ENCODE results near the gene SLC2A8.
A peak's percentile ranks its signal among the peaks of the same experiment; 100 is the strongest.

SLC2A8 gene

DNA sequence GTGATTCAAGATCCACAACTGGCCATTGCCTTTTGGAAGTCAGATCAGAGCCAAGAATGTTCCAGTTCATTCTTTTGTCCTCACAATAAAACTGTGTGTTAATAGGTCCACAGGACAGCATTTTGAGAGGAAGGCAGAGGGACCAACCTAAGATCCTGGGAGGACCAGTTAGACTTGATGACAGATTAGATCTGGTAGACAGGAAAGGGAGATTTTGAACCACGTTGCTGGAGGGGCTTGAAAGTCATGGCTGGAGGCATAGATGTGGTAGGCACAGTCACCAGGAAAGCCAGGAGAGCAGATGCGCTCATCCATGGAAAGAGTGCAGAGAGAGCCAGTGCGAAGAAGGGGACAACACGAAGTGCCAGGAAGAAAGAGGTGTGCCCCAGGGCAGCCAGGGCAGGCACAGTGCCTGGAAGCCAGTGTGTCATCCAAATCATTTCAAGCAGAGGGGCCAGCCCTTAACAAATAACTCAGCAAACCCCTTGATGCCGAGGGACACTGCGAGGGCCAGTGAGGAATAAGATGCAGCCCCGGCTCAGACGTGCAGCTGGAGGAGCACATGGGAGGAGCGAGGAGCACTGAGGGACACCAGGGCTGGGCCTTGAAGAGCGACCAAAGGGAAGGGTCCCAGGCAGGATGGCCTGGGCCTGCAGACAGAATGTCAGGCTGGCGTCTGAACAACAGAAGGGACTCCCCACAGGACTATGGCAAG lies 12.8 kb upstream of the SLC2A8 start:
- DNase-seq, result no peak

DNA sequence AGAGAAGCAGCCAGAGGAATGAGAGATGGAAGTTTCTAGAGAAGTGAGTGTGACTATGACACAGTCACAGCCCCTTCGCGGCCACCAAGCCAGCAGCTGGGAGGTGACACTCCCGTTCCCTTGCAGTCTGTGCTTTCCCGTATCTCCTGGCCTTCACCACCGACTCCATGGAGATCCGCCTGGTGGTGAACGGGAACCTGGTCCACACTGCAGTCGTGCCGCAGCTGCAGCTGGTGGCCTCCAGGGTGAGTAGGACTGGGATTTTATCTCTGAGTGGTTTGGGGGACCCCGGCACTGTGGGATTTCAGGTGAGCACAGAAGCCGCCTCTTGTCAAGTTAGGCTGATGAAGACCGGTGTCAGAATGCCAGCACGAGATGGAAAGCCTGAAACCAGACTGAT lies 12.1 kb upstream of the SLC2A8 start:
- no peak for DNase-seq

DNA sequence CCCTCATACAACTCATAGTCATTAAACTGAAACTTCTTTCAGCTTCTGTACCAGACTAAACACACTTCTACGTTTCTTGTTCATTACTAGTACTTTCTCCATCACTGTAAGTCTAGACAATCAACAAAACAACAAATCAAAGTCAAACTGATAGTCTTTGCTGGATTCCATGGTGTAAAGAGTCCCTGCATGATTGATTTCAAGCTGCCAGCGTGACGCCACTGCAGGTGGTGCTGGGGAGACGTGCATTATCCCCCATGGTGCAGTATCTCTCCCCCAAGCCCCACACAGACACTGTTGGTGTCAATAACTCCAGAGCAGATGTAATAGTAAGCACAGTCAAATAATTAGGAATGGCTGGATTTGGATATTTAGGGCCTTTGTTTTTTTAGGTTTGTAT lies 10.7 kb upstream of the SLC2A8 start:
- DNase-seq, result no peak

DNA sequence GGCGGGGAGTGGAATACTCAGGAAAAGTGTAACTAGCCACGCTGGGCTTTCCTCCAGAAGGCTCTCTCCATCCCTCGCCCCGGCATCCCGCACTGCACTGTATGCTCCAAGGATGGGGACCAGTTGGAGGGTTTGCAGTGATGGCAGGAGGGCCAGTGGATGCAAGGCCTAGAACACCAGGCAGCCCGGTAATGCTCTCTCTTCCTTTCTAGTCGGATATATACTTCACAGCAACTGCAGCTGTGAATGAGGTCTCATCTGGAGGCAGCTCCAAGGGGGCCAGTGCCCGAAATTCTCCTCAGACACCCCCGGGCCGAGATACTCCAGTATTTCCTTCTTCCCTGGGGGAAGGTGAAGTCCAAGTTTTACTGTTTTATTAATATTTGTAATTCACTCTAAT lies 10.0 kb upstream of the SLC2A8 start:
- no peak for DNase-seq

DNA sequence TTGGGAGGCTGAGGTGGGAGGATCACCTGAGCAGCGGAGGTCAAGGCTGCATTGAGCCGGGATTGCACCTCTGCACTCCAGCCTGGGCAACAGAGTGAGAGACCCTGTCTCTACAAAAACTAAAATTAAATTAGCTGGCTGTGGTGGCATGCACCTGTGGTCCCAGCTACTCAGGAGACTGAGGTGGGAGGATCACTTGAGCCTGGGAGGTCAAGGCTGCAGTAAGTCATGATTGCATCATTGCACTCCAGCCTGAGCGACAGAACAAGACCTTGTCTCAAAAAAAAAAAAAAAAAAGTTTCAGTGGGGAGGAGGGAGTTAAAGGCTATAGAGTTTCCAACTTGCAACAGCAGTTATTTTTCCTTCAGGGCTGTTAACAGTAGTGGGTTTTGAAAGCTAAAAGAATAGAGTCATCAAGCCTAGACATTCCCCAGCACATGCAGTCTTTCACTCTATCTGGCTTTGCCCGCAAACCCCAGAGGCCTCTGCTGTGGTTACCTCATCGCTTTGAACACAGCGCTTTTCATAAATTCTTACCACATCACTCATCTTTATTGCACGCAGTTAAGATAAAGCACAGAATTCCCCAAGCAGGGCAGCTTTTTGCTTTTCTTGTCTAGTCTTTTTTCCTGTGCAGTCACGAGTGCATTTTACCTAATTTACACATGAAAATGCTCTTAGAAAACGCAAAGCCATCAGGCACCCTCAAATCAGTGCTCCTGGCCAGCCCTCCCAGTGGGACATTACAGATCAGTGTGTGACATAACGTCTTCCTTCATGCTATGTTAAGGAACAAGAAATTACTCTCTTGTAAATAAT lies 8.7 kb upstream of the SLC2A8 start:
- peak; percentile 81 to 87 for DNase-seq

DNA sequence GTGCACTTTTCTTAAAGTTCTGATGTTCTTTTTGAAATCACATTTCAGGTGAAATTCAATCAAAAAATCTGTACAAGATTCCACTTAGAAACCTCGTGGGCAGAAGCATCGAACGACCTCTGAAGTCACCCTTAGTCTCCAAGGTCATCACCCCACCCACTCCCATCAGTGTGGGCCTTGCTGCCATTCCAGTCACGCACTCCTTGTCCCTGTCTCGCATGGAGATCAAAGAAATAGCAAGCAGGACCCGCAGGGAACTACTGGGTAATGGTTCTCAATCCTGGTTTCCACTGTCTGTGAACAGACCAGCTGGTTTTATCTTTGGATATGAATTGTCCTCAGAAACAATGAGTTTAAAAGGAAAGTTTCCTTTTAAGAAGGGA lies 8.1 kb upstream of the SLC2A8 start:
- DNase-seq, result peak in 1 of 2 experiments; percentile 18

- DNase-seq, result no peak
Observed at GRCh38 chr9:127389381-127390247, 7.4 kb upstream of the SLC2A8 start.

- DNase-seq, result no peak
Observed at GRCh38 chr9:127390248-127390545, 6.8 kb upstream of the SLC2A8 start.

DNA sequence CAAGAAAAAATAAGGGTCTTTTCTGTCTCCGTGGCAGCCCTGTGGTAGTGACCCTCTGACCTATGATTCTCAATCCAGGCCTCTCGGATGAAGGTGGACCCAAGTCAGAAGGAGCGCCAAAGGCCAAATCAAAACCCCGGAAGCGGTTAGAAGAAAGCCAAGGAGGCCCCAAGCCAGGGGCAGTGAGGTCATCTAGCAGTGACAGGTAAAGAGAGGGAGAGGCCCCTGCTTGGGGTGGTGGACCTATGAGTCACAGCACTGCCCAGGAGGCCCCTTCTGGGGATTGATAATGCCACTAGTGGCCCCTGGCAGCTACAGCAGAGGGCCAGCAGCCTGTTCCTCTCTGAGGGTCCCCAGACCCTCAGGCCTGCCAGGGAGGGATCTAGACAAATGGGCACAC lies 6.4 kb upstream of the SLC2A8 start:
- DNase-seq, result no peak

DNA sequence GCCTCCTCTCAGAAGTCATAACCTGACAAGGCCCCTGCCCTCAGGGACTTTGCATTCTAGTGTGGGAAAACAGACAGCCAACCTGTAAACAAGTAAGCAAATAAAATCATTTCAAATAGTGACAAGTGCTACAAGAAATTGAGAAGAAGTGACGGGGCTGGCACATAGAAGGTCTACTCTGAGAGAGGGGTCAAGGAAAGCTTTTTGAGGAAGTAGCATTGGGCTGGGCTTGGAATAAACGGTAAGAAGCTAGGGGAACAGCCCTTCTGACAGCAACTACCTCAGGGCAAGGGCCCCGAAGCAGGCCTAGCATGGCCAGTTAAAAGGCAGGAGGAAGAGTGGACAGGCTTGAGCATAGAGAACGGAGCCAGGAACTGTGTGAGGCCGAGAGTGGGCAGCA lies 4.8 kb upstream of the SLC2A8 start:
- no peak for DNase-seq

GRCh38 chr9:127392976-127393375 lies 4.0 kb upstream of the SLC2A8 start:
- no peak for DNase-seq

DNA sequence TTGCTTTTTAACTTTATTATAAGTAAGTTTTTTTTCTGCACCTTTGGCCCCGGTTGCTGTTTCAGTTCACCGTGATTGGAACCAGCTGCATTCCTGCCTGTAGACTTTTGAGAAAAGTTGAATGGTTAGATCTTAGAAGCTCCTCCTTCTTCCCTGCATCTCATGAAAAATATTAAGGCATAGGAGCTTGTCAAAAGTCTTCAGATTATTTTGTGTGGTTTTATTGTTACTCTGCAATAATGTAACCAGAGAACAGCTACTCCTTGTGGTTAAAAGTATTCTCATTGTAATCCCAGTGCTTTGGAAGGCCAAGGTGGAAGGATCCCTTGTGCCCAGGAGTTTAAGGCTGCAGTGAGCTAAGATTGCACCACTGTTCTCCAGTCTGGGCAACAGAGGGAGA lies 3.3 kb upstream of the SLC2A8 start:
- DNase-seq, result no peak

- DNase-seq, result no peak
Observed at GRCh38 chr9:127395497-127396252, 1.3 kb upstream of the SLC2A8 start.

DNA sequence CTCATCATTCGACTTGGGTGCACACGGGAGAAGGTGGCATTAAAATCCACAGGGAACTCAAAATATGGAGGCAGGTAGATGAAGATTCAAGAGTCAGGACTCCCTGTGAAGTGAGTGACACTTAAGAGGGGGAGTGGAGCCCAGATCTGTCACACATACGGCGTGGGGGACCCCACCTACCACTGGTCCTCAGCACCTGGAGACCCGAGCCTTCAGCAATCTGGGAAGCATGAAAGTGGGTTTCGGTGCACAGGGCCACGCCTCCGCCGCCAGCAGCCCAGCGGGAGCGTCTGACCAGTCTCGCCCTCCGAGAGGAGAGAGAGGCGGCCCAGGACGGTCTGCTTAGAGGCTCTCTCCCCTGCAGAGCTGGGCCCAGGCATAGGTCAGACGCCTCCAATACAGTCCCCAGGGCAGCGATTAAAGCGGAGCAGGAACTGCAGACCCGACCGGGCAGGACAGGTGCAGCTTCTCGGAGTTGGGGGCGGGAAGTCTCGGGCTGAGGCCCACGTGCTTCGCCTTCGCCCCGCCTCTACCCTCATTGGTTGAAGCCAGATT lies 639 bp upstream of the SLC2A8 start:
- DNase-seq, result no peak

- peak; percentile 23 to 42 for DNase-seq
Observed at GRCh38 chr9:127397646-127398274, 791 bp downstream of the SLC2A8 start.

- no peak for DNase-seq
Observed at GRCh38 chr9:127398275-127398647, 1.3 kb downstream of the SLC2A8 start.

DNA sequence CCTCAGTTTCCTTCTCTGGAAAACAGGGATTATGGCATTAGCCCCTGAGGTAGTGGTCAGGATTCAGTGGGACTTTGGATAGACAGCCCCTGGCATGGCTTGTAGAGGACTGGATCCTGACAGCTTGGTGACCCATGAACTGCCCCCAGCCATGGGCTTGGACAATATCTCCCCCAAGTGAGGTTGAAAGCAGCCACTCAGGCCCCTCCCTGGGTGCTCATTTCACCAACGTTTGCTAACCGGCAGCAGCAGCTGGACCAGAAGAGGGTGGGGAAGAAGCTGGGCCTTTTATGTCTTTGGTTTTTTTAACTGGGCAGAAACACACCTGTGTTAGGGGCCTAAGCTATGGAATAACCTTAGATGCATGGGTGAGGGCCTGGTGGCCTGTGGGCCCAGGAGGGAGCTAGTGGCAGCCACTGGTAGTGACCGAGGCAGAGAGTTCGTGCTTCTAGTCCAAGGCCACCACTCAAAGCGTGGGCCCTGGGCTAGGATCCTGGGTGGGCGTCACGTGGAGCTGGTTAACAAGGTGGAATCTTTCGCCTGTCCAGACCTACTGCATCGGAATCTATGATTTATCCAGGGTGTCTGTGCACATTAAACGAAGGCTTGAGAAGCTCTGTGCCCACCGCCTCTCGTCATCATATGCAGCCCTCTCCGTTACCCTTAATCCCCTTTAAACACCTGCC lies 1.9 kb downstream of the SLC2A8 start:
- no peak for DNase-seq

- no peak for DNase-seq
Observed at GRCh38 chr9:127399736-127400269, 2.8 kb downstream of the SLC2A8 start.

DNA sequence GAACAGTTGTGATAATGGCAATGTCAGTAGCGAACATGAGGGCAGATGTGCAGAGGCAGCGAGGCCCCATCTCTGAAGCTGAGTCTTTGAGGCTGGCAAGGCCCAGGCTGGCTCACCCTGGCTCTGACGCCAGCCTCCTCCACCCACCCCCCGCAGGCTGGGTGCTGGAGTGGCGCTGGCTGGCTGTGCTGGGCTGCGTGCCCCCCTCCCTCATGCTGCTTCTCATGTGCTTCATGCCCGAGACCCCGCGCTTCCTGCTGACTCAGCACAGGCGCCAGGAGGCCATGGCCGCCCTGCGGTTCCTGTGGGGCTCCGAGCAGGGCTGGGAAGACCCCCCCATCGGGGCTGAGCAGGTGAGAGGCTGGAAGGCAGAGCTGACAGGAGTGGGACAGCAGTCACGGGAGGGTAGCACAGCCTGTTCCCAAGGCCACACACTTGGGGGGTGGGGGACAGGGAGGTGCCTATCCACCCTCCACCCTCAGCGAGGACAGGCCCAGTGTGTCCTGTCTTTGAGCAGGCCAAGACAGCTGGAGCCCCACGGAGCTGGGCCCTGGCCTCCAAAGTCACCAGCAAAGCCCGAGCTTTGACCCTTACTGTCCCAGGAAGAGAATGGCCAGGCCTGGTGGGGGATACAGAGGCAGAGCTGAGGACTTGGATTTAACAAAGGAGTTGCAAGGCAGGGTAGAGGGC lies 5.6 kb downstream of the SLC2A8 start:
- DNase-seq, result no peak

DNA sequence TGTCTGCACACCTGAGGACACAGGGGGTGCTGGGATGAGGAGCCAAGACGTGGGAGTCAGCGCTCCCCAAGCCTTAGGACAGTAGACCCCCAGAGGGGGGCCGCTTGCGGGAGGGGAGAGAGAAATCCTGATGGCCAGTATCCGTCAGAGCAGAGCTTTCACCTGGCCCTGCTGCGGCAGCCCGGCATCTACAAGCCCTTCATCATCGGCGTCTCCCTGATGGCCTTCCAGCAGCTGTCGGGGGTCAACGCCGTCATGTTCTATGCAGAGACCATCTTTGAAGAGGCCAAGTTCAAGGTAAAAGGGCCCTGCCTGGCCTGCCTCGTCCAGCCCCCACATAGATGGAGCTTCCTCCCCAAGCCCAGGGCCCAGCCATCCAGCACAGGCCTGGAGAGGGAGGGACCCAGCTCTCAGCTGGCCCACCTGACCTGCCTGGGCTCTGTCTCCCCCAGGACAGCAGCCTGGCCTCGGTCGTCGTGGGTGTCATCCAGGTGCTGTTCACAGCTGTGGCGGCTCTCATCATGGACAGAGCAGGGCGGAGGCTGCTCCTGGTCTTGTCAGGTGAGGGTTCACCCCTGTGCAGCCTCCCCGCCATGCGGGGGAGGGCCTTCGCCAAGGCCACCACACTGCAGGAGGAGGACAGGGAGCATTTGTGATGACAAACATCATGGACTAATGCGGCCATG lies 6.7 kb downstream of the SLC2A8 start:
- no peak for DNase-seq
